ENCODE results near the gene FNIP2.
"Not testable (repeated sequence)": the region's sequence is repeated elsewhere in the genome, so short reads cannot be mapped to it uniquely, and the experiment has no call there.

FNIP2 gene

DNA sequence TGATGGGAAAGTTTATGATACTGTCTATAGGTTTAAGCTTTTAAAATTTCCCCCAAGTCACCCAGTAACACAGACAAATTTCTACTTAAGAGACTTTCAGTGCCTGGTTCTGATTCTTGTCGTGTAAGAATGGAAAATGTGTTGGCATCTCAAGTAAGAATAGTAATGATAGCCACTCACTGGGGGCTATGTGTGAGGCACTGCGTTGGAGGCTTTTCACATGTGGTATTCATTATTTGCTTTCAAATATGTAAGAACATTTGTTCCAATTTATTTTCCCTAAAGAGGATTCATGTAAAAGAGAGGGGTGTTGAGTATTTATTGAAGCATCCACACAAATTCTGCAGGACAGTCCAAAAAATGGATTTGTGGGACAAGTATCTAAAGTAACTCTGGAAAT lies 143.6 kb downstream of the FNIP2 start:
- DNase-seq (ENCODE audit: low read depth in 2 of 2), result peak in 1 of 2 experiments; percentile 35

DNA sequence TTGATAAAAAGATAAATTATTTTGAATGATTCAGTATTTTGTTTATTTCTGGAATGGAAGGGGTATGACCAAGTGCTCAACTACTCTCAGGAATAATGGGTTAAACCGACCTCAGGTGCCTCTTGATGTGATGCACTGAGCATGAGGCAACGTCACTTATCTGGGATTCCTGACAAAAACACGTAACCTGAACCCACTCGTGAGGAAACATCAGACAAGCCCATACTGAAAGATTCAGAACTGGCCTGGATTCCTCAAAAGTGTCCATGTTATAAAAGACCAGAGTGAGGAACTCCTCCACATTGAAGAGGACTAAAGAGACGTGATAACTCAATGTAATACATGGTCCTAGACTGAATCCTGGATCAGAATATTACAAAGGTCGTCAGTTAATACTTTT lies 144.0 kb downstream of the FNIP2 start:
- DNase-seq (ENCODE audit: low read depth in 2 of 2), result peak in 1 of 2 experiments; percentile 29

DNA sequence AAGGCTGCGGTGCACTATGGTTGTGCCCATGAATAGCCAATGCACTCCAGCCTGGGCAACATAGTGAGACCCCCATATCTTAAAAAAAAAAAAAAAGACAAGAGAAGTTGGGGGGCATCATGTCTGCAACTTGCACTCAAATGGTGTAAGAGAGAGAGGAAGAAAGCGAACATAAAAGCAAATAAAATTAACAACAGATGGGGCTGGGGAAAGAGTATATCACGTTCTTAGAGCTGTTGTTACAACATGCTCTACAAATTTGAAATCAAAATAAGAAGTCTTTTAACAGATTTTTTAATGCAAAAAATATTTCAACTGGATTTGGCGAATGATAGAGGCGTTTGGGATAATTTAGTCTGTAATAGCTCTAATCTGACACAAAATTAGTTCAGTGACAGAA lies 144.9 kb downstream of the FNIP2 start:
- DNase-seq (ENCODE audit: low read depth in 2 of 2), result peak in 1 of 2 experiments; percentile 53

DNA sequence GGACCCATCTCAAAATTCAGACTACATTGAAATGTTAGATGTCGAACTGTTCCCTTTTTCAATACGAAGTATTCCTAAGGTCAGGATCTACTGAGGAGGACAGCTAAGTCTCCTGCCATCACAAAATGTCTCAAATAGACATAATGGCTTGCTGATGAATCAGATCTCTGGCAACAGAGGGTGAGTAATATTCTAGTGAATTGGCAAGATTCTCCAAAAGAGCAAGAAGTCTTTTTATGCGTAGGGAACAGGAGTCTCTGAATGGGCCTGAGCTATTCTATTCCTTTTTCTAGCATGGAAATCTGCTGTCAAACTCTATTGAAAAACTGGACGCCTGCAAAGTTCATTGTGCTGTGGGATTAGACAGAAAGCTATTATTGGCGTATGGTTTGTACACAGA lies 145.4 kb downstream of the FNIP2 start:
- peak; percentile 69 to 71 for DNase-seq (ENCODE audit: low read depth in 2 of 2)

DNA sequence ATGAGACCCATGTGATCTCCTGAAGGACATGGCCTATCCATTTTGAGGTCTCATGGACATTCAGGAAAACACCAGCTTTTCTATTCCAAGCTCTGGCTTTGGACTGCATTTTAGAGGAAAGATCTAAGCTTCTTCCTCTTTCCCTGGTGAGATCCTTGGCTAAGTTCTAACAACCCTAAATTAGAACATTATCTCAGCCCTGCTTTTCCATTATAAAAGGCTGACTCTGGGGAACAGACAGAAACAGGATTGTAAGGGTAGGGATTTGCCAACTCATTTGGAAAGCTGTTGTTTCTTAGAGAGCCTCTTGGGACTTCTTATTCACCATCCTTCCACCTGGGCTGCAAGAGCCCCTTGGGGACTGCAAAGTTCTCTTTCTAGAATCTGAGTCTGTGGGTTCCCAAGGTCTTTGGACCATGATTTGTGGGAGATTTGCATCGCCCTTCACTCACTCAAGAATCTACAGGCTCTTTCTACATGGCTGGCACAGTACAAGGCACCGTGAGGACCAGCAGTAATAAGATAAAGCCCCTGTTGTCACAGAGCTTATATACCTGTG lies 146.9 kb downstream of the FNIP2 start:
- no peak for DNase-seq (ENCODE audit: low read depth in 2 of 2)

DNA sequence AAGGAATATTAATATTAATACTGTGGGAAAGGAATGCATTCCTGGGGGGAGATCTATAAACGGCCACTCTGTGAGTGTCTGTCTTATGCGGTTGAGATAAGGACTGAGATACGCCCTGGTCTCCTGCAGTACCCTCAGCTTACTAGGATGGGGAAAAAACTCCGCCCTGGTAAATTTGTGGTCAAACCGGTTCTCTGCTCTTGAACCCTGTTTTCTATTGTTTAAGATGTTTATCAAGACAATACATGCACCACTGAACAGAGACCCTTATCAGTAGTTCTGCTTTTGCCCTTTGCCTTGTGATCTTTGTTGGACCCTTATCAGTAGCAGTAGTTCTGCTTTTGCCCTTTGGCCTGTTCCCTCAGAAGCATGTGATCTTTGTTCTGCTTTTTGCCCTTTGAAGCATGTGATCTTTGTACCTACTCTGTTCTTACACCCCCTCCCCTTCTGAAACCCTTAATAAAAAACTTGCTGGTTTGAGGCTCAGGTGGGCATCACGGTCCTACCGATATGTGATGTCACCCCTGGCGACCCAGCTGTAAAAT lies 151.7 kb downstream of the FNIP2 start:
- not testable (repeated sequence) for DNase-seq (ENCODE audit: low read depth in 2 of 2)

DNA sequence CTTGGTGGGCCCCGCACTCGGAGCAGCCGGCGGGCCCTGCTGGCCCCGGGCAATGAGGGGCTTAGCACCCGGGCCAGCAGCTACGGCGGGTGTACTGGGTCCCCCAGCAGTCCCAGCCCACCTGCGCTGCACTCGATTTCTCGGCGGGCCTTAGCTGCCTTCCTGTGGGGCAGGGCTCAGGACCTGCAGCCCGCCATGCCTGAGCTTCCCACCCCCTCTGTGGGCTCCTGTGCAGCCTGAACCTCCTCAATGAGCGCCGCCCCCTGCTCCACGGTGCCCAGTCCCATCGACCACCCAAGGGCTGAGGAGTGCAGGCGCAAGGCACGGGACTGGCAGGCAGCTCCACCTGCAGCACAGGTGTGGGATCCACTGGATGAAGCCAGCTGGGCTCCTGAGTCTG lies 158.9 kb downstream of the FNIP2 start:
- DNase-seq (ENCODE audit: low read depth in 2 of 2), result not testable (repeated sequence)

DNA sequence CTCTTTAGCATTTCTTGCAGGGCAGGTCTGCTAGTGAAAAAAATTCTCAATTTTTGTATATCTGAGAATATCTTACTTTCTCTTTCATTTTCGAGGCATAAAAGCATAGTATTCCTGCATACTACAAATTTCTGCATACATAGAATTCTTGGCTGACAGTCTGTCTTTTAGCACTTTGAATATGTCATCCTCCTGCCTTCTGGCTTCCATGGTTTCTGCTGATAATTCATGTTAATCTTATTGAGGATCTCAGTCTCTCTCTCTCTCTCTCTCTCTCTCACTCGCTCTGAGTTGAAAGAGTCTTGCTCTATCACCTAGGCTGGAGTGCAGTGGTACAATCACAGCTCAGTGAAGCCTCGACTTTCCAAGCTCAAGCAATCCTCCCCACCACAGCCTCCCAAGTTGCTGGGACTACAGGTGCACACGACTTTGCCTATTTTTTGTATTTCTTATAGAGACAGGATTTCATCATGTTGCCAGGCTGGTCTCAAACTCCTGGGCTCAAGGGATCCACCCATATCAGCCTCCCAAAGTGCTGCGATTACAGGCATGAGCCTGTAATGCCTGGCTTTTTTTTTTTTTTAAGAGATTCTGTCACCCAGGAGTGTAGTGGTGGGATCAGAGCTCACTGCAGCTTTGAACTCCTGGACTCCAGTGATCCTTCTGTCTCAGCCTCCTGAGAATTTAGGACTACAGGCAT lies 161.3 kb downstream of the FNIP2 start:
- DNase-seq (ENCODE audit: low read depth in 2 of 2), result no peak

DNA sequence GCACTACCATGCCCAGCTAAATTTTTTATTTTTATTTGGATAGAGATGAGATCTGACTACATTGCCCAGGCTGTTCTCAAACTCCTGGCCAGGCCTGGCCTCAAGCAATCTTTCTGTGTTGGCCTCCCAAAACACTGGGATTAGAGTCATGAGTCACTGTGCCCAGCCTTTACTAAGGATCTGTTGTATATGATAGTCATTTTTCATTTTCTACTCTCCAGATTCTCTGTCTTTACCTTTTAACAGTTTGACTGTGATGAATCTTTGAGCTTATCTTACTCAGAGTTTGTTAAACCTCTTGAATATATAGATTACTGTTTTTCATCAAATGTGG lies 161.8 kb downstream of the FNIP2 start:
- DNase-seq (ENCODE audit: low read depth in 2 of 2), result no peak

DNA sequence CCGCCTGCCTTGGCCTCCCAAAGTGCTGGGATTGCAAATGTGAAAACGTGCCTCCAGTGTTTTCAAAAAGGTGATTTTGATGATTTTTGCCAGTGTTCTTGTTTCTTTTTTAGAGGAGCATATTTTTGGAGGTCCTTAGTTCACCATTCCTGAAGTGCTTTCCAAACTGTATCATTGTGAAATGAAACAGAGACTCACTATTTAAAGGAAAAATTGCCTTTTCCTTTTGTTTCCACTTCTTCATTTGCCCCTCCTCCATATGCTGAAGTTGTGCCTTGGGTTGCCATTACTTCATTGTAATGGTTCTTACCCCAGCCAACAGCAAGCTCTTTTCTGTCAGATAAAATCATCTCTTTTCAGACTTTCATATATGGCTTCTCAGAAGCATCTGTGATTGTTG lies 164.4 kb downstream of the FNIP2 start:
- DNase-seq (ENCODE audit: low read depth in 2 of 2), result no peak

DNA sequence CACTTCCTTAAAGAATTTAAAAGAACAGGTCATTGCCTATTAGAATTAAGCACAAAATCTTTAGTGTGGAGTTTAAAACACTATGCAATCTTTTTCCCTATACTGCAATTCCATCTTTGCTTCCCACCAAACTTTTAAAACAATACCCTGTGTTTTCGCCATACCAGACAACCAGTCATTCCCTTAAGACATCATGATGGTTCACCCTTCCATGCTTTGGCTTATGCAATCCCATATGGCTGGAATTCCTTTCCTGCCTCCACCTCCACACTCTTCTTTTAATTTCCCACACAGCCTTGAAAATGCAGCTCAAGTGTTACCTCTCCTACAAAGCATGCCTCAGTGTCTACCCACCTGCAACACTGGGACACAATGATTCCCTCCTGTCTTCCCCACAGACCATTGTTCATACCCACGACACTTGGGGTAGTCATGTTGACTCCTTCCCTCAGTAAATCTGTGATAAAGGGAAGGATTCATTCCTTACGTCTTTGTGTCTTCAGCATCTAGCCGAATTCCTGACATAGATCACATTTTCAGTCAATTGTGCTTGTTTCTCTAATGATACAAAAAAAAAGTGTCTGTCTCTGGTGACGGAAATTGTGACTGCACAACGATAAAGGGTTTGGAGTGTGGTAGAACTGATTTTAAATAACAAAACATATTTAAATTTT lies 166.3 kb downstream of the FNIP2 start:
- no peak for DNase-seq (ENCODE audit: low read depth in 2 of 2)

DNA sequence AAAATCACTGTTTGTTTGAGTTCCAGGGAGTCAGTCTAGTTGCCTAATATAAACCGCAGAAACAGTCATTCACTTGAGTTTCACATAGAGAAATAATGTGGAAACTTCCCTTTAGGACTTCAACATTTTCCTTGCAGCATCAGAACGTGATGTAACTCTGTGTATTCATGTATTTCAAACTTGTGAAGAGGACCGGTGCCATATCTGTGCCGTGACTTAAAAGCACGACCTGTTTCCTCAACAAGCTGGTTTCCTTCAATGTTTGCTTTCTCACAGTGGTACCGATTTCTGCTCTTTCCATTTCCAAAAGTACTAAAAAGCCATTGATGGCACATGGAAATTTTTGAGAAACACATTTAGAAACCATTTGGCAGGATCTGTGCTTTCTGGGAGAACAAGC lies 167.4 kb downstream of the FNIP2 start:
- no peak for DNase-seq (ENCODE audit: low read depth in 2 of 2)

DNA sequence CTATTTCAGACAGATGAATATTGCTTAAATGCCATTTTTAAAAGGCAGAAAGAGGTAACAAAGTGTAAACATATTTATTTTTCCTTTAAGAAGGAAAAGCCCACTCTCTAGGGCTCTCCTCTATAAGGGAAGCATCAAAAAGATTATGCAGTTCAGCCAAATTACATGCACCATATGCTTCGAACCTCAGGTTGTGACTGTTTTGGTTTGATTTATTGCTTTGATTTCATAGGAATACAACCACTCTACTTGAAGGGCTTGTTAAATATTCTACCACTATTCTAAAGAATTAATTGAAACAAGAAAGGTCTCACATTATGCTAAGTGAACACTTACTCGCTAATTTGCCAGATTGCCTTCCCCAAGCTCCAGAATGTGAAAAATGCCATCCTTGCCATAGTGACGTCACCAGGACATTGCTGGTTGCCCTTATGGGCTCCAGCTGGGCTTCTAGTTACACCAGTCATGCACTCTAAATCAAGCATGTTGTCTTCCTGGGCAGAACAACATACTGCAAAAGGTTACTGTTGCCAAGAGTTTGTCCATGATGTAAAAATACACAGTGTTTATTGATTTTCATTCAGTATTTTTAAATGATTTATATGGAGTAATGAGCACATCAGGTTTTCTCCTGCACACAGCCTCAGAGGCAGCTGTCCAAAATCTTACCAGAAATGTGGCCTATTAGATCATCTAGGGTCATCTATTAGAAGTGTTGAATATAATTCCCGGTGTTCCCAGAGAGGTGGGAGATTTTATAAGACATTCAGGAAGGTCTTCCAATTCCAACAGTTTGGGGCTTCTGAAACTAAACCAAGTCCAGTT lies 169.6 kb downstream of the FNIP2 start:
- peak; percentile 74 to 75 for DNase-seq (ENCODE audit: low read depth in 2 of 2)

DNA sequence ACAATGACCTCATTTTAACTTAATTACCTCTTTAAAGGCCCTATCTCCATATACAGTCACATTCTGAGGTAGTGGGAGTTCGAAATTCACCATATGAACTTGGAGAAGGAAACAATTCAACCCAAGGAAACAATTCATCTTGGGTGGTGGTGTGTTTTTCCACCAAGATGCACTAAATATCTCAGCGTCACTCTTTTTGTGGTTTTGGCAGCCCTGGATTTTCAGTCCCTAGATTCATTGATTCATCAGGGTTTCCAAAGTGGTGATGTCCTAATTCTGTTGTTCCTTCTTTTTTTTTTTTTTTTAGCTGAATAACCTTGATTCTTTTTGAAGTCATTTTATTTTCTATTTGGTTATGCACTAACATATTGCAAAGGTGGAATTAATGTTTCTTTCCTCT lies 171.4 kb downstream of the FNIP2 start:
- DNase-seq (ENCODE audit: low read depth in 2 of 2), result no peak

DNA sequence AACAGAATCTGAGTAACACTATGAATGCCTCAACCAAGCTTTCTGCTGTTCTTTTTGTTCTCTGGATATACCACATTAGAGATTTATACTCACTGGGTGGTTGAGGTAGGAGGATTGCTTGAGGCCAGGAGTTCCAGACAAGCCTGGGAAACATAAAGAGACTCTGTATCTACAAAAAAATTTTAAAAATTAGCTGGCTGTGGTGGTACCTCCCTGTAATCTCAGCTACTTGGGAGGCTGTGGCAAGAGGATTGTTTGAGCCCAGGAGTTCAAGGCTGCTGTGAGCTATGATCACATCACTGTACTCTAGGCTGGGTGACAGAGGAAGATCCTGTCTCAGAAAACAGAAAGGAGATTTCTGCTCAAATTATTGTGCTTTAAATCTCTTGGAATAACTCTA lies 172.5 kb downstream of the FNIP2 start:
- no peak for DNase-seq (ENCODE audit: low read depth in 2 of 2)

DNA sequence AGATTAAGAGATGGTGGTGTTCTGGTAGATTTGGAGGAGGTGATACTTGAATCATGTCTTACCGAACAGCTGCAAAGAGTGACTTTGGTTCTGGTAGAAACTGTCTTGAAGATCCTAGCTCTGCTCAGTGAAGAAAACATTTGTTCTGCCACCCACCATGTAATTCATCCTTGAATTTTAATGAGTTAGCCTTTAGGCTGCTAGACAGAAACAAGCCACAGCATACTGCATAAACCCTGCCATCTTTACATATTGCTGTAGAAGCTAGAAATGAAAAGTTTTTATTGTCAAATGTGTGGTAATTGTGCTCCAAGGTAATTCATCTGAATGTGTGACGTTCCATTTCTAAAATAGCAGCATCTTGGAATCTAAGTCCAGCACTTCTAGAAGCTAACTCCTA lies 173.1 kb downstream of the FNIP2 start:
- no peak for DNase-seq (ENCODE audit: low read depth in 2 of 2)

DNA sequence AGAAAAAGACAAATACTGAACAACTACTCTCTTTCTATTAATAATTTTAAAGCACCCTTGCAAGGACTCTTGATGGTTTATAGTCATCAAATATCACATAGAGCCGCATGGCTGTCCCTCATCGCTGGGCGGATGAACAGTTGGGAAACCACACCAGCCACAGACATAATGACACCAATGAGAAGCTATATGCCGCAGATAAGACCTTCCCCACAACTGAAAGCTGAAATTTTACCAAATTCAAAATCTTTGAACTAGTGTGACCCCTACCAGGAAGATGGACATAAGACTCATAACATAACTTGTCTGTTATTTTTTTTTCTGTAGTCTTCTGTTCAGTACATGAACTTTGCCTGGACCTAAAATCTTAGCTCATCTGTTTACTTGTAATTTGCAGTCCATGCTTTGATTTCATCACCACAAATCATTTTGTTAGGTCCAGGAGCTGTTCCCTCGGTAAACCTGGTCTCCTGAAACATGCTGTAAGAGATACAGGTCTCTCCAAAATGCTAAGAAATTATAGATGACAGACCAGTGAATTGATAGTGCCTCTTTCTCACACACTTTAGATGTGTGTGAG lies 176.8 kb downstream of the FNIP2 start:
- no peak for DNase-seq (ENCODE audit: low read depth in 2 of 2)

DNA sequence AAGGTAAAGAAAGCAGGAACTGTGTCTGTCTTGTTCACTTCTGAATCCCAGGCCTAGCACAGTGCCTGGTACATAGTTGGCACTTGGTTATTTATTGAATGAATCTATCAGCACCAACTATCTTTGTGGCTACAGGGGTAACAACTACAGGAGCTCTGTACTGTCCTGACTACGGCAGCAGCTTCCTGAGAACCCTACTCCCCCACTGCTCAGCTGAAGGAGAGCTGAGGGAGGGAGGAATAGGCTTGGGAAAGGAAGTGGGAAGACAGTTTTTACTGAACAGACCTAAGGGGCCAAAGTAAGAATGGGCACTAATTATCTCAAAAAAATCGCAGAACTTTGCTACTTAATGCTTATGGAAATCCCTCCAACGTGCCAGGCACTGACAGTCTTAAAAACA lies 178.0 kb downstream of the FNIP2 start:
- DNase-seq (ENCODE audit: low read depth in 2 of 2), result no peak

DNA sequence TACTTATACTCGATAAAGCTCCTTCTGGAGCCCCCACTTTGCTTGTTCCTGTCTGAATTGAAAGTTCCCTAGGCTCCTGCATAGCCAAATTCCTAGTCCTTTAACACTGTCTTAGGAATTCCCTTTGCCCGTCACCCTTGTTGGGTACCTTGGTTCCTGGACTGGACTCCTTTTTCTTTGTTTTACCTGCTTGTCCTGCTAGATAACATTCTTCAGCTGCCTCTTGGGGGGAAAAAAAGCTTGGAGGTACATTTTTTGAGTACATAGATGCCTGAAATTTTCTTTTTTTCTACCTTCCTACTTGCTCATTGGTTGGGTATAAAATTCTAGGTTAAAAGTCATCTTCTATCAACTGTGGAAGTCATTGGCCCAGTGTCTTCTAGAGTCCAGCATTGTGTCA lies 179.2 kb downstream of the FNIP2 start:
- no peak for DNase-seq (ENCODE audit: low read depth in 2 of 2)

DNA sequence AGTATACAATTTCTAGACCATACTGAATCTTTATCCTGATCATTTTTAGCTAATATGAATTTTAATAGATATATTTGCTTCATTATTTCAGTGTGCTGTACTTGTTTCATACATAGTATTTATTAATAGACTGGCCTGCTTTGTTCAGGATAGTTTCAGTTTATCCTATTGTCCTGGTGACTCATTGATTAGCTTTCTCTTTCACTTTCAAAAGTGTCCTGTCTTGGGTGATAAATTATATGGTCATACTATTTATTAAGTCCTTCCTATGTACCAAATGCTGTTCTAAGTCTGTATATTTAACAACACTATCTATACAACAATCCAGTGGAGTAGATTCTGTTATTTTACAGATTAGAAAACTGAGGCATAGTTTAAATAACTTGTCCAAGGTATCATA lies 180.3 kb downstream of the FNIP2 start:
- DNase-seq (ENCODE audit: low read depth in 2 of 2), result no peak

DNA sequence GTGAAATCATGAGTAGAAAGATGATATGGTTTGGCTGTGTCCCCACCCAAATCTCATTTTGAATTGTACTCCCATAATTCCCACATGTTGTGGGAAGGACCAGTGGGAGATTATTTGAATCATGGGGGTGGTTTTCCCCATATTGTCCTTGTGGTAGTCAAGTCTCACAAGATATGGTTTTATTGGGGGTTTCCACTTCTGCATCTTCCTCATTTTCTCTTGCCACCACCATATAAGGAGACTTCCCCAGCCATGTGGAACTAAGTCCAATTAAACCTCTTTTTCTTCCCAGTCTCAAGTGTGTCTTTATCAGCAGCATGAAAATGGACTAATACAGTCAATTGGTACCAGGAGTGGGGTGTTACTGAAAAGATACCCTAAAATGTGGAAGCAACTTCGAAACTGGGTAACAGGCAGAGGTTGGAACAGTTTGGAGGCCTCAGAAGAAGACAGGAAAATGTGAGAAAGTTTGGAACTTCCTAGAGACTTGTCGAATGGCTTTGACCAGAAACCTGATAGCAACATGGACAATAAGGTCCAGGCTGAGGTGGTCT lies 183.5 kb downstream of the FNIP2 start:
- DNase-seq (ENCODE audit: low read depth in 2 of 2), result not testable (repeated sequence)

DNA sequence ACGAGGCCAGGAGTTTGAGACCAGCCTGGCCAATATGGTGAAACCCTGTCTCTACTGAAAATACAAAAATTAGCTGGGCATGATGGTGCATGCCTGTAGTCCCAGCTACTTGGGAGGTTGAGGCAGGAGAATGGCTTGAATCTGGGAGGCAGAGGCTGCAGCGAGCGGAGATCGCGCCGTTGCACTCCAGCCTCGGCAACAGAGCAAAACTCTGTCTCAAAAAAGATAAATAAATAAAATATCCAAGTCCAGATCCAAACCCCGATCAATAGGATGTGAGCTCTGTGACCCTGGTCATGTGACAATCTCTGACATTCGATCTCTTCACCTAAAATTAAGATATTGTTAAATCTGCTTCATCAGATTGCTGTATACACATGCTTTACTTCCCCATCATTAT lies 187.5 kb downstream of the FNIP2 start:
- DNase-seq (ENCODE audit: low read depth in 2 of 2), result not testable (repeated sequence)
